ENCODE measurements around the gene C6orf118.

C6orf118 gene

GRCh38 chr6:165243801-165244200 is 65.6 kb downstream of the C6orf118 start:
- DNase-seq: no peak

GRCh38 chr6:165236326-165236725 is 73.1 kb downstream of the C6orf118 start:
- DNase-seq: no peak

- DNase-seq: no peak
Measured at GRCh38 chr6:165232731-165233488, 76.5 kb downstream of the C6orf118 start.

- no peak for DNase-seq
Measured at GRCh38 chr6:165231581-165232561, 77.5 kb downstream of the C6orf118 start.

DNA sequence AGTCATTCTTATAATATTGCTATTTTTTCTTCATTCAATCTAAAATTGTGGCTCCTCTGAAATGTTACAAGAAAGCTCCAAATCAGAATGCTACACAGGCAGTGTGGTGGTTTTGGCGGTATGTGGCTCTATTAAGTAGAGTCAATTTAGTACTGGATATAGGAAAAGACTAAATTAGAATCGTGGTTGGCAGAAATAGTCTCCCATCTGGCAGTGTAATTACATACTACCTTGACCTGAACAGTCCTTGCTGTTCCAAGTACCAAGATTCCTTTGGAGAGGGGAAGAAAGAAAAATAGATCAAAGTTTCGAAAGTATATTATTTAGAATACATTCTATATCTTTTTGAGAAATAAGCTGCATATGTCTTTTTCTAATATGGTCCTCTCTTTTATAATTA is 78.2 kb downstream of the C6orf118 start:
- DNase-seq: no peak

All from hematopoietic multipotent progenitor cell treated with erythropoietin and hydrocortisone succinate and interleukin-3 and kit ligand, for 8 days (in vitro differentiated cells).